Measurements from ENCODE around the gene SCN10A. TPM values are rescaled to one million over a fixed set of nuclear protein-coding genes. Genes with fewer than 3 reads are reported as not detected.

SCN10A gene
- total and polyA plus RNA-seq, 2 of the 13 experiments (the other 11 are each of a cell fraction or from before 2014, with no cell fraction given): not detected

DNA sequence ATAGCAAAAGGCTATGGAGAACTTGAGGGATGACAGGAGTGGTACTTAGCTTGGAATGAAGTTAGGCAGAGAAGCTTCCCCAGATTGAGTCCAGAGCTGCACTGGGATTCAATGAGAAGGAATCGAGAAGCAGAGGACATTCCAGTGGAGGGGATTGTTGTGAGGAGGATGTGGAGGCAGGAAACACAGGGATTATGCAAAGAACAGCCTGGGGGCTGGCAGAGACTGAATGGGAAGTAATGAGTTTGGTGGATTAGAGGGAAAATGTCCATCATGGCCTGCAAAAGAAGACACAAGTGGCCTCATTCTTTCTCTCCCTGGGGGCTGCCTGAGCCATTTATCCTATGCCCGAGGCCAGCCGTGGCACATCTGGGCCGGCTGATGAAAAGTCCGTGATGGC, 20.5 kb upstream of the SCN10A start (continued):
- TF ChIP-seq ZNF501 (CRISPR knock-in tag; IDR thresholded peaks at IDR 0.05): no peak
- TF ChIP-seq, protein P1, sequence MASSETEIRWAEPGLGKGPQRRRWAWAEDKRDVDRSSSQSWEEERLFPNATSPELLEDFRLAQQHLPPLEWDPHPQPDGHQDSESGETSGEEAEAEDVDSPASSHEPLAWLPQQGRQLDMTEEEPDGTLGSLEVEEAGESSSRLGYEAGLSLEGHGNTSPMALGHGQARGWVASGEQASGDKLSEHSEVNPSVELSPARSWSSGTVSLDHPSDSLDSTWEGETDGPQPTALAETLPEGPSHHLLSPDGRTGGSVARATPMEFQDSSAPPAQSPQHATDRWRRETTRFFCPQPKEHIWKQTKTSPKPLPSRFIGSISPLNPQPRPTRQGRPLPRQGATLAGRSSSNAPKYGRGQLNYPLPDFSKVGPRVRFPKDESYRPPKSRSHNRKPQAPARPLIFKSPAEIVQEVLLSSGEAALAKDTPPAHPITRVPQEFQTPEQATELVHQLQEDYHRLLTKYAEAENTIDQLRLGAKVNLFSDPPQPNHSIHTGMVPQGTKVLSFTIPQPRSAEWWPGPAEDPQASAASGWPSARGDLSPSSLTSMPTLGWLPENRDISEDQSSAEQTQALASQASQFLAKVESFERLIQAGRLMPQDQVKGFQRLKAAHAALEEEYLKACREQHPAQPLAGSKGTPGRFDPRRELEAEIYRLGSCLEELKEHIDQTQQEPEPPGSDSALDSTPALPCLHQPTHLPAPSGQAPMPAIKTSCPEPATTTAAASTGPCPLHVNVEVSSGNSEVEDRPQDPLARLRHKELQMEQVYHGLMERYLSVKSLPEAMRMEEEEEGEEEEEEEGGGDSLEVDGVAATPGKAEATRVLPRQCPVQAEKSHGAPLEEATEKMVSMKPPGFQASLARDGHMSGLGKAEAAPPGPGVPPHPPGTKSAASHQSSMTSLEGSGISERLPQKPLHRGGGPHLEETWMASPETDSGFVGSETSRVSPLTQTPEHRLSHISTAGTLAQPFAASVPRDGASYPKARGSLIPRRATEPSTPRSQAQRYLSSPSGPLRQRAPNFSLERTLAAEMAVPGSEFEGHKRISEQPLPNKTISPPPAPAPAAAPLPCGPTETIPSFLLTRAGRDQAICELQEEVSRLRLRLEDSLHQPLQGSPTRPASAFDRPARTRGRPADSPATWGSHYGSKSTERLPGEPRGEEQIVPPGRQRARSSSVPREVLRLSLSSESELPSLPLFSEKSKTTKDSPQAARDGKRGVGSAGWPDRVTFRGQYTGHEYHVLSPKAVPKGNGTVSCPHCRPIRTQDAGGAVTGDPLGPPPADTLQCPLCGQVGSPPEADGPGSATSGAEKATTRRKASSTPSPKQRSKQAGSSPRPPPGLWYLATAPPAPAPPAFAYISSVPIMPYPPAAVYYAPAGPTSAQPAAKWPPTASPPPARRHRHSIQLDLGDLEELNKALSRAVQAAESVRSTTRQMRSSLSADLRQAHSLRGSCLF (CRISPR knock-in tag; IDR thresholded peaks at IDR 0.05; ENCODE audit: borderline replicate concordance): no peak
- no peak for TF ChIP-seq SYNCRIP (IDR thresholded peaks at IDR 0.05; ENCODE audit: insufficient read depth, low read depth, low read length)
- TF ChIP-seq, protein P2, sequence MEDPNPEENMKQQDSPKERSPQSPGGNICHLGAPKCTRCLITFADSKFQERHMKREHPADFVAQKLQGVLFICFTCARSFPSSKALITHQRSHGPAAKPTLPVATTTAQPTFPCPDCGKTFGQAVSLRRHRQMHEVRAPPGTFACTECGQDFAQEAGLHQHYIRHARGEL (CRISPR knock-in tag; IDR thresholded peaks at IDR 0.05): no peak
- no peak for TF ChIP-seq PPARG (CRISPR knock-in tag; conservative IDR thresholded peaks at IDR 0.05)
- no peak for TF ChIP-seq ZNF136 (CRISPR knock-in tag; IDR thresholded peaks at IDR 0.05; ENCODE audit: low read depth)

DNA sequence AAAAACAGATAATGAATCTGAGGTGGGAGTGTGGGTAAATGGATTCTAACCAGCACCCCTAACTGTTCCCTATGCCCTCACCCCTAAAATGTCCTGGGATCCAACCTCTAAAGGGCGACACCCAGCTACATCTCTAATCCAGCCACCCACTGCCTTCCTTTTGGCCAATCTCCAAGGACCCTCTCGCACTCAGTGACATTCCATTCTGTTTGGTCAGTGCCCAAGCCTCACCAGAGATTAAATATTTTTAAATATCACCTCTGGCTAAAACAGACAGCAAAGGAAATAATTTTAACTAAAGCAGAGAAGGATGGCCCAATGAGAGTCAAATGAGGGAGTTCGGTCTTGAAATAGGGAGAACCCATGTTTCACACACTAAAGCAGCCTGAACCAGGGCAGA, 19.9 kb upstream of the SCN10A start:
- no peaks in the 10 kb centered on the region for H3K9me3 ChIP-seq (ENCODE audit: low read length)
- H3K27me3 ChIP-seq (ENCODE audit: control insufficient read depth in 1 of 2, insufficient read depth in 2 of 2, low read length in 2 of 2): peaks cover 0 to 6% of the 10 kb centered on the region in 2 experiments; a peak in 3 of 5 replicates
- intact Hi-C loops (cut with micrococcal nuclease; ENCODE audit: unreplicated experiment): no loop called here
- H3K27ac ChIP-seq (ENCODE audit: extremely low read length, insufficient read depth, low read length): no peak overlapping the region
- H2AFZ ChIP-seq (ENCODE audit: low read length): no peak overlapping the region
- no peaks in the 10 kb centered on the region for H3K36me3 ChIP-seq (replicated peaks in 1 of 2; ENCODE audit: control insufficient read depth in 1 of 2, insufficient read depth in 2 of 2, low read length in 2 of 2)
- in situ Hi-C loops (cut with HindIII; ENCODE audit: extremely low pct_ligation_motif_present, low pct_unique_long_range_greater_than_20kb): no loop called here
- no peak overlapping the region for H3K4me2 ChIP-seq (ENCODE audit: low read depth, low read length)
- peaks cover 8% of the 10 kb centered on the region; the same call in 1 of the 2 replicates for H3K4me1 ChIP-seq (ENCODE audit: insufficient read depth, low read length)
- no peak overlapping the region for H3K4me3 ChIP-seq (replicated peaks in 1 of 3; ENCODE audit: insufficient read depth in 1 of 3, low read depth in 2 of 3, low read length in 3 of 3)
- FAIRE-seq: no peak
- CTCF ChIA-PET (ENCODE audit: low intra/inter-chr PET ratio, low total read pairs): no interaction called here
- no peak overlapping the region for H3K9ac ChIP-seq (ENCODE audit: insufficient read depth, low read depth, low read length)
- no TSS peak for BruUV-seq (replicated peaks)
- H4K20me1 ChIP-seq (ENCODE audit: insufficient read depth, low read length): no peaks in the 10 kb centered on the region
- POLR2A ChIA-PET: no interaction called here
- H3K79me2 ChIP-seq (ENCODE audit: insufficient read depth, low read length): no peaks in the 10 kb centered on the region
- no peak for DNase-seq (ENCODE audit: low spot score)
- 4% methylated on average over 3 of the region's 3 CpGs for WGBS (ENCODE audit: low lambda C conversion rate)
- ATAC-seq: no peak
- TF ChIP-seq DNMT1 (CRISPR knock-in tag; IDR thresholded peaks at IDR 0.05) (no peak), ZNF292 (CRISPR knock-in tag; IDR thresholded peaks at IDR 0.05; ENCODE audit: borderline replicate concordance, low read depth) (no peak), ZNF335 (CRISPR knock-in tag; IDR thresholded peaks at IDR 0.05) (no peak), FOXP1 (IDR thresholded peaks at IDR 0.05) (no peak), FOXP1 (CRISPR knock-in tag; IDR thresholded peaks at IDR 0.05) (no peak), TBL1XR1 (IDR thresholded peaks at IDR 0.05; ENCODE audit: borderline replicate concordance, low read length, partially characterized antibody) (no peak), SP4 (CRISPR knock-in tag; IDR thresholded peaks at IDR 0.05) (no peak), ETV5 (CRISPR knock-in tag; IDR thresholded peaks at IDR 0.05; ENCODE audit: borderline replicate concordance) (no peak), ZNF598 (CRISPR knock-in tag; IDR thresholded peaks at IDR 0.05; ENCODE audit: borderline replicate concordance) (no peak)
- TF ChIP-seq, protein P3, sequence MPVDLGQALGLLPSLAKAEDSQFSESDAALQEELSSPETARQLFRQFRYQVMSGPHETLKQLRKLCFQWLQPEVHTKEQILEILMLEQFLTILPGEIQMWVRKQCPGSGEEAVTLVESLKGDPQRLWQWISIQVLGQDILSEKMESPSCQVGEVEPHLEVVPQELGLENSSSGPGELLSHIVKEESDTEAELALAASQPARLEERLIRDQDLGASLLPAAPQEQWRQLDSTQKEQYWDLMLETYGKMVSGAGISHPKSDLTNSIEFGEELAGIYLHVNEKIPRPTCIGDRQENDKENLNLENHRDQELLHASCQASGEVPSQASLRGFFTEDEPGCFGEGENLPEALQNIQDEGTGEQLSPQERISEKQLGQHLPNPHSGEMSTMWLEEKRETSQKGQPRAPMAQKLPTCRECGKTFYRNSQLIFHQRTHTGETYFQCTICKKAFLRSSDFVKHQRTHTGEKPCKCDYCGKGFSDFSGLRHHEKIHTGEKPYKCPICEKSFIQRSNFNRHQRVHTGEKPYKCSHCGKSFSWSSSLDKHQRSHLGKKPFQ (CRISPR knock-in tag; IDR thresholded peaks at IDR 0.05; ENCODE audit: insufficient replicate concordance): no peak
- TF ChIP-seq, protein P4, sequence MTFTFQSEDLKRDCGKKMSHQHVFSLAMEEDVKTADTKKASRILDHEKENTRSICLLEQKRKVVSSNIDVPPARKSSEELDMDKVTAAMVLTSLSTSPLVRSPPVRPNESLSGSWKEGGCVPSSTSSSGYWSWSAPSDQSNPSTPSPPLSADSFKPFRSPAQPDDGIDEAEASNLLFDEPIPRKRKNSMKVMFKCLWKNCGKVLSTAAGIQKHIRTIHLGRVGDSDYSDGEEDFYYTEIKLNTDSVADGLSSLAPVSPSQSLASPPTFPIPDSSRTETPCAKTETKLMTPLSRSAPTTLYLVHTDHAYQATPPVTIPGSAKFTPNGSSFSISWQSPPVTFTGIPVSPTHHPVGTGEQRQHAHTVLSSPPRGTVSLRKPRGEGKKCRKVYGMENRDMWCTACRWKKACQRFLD (CRISPR knock-in tag; IDR thresholded peaks at IDR 0.05; ENCODE audit: borderline replicate concordance): no peak

Measured in HepG2 (cell line).